ENCODE data around the gene ACAD9.

- TF ChIP-seq CTCF (IDR thresholded peaks at IDR 0.05) (no peak), POLR2A (IDR thresholded peaks at IDR 0.05) (no peak)
Measured at GRCh38 chr3:128945878-128946175, 66.4 kb downstream of the ACAD9 start.
